Mesendoderm (in vitro differentiated cells): ENCODE results near the gene ATPAF1.

Experiments
- DNase-seq: peaks from one replicate; pipeline ENCODE4 v3.0.0; 2013
- H2AK5ac ChIP-seq: 2 replicates; pipeline ENCODE4 v1.6.1; 2013; ENCODE audit warnings: low read length, inconsistent platforms
- H2BK120ac ChIP-seq: 2 replicates; pipeline ENCODE4 v1.6.1; 2013; ENCODE audit warnings: low read depth, mild to moderate bottlenecking, low read length, moderate library complexity, mixed read lengths
- H2BK15ac ChIP-seq: replicated peaks from 2 replicates; pipeline ENCODE4 v1.6.1; 2013; ENCODE audit warnings: low read depth, mild to moderate bottlenecking, moderate library complexity
- H2BK5ac ChIP-seq: 2 replicates; pipeline ENCODE4 v1.6.1; 2013; ENCODE audit warnings: low read length, inconsistent platforms
- H3K18ac ChIP-seq: 2 replicates; pipeline ENCODE4 v1.6.1; 2013; ENCODE audit warnings: mild to moderate bottlenecking, low read length, mixed read lengths
- H3K23ac ChIP-seq: one replicate; pipeline ENCODE4 v1.6.1; 2013; ENCODE audit warnings: low read length
- H3K27ac ChIP-seq: 2 replicates; pipeline ENCODE4 v1.5.1; 2013; ENCODE audit warnings: low read depth, mild to moderate bottlenecking, inconsistent platforms, low read length, moderate library complexity
- H3K27me3 ChIP-seq: 2 replicates; pipeline ENCODE4 v1.6.1; 2013; ENCODE audit warnings: low read length, control low read depth, mild to moderate bottlenecking, inconsistent platforms; ENCODE audit not compliant: insufficient read depth, poor library complexity
- H3K36me3 ChIP-seq: 2 replicates; pipeline ENCODE4 v1.6.1; 2013; ENCODE audit warnings: low read length, inconsistent platforms; ENCODE audit not compliant: control insufficient read depth, insufficient read depth
- H3K4ac ChIP-seq: one replicate; pipeline ENCODE4 v1.6.1; 2013; ENCODE audit warnings: low read depth, mild to moderate bottlenecking, low read length, moderate library complexity
- H3K4me1 ChIP-seq: 2 replicates; pipeline ENCODE4 v1.6.1; 2013; ENCODE audit warnings: low read depth, low read length, inconsistent platforms; ENCODE audit not compliant: control insufficient read depth
- H3K4me2 ChIP-seq: 2 replicates; pipeline ENCODE4 v1.6.1; 2013; ENCODE audit warnings: low read length
- H3K4me3 ChIP-seq: 2 replicates; pipeline ENCODE4 v1.5.1; 2013; ENCODE audit warnings: mild to moderate bottlenecking, low read length
- H3K56ac ChIP-seq: one replicate; pipeline ENCODE4 v1.6.1; 2013; ENCODE audit warnings: low read length
- H3K79me1 ChIP-seq: 2 replicates; pipeline ENCODE4 v1.6.1; 2013; ENCODE audit warnings: low read length, inconsistent platforms
- H3K79me2 ChIP-seq: 2 replicates; pipeline ENCODE4 v1.6.1; 2013; ENCODE audit warnings: mild to moderate bottlenecking, low read length; ENCODE audit not compliant: control insufficient read depth, insufficient read depth
- H3K9ac ChIP-seq: 2 replicates; pipeline ENCODE4 v1.6.1; 2013; ENCODE audit warnings: low read length, inconsistent platforms
- H4K5ac ChIP-seq: one replicate; pipeline ENCODE4 v1.6.1; 2013; ENCODE audit warnings: low read length
- H4K8ac ChIP-seq: one replicate; pipeline ENCODE4 v1.6.1; 2013; ENCODE audit warnings: low read depth, mild to moderate bottlenecking, control low read depth, low read length, moderate library complexity
- WGBS: extraction: QIAGEN DNeasy Blood & Tissue Kit; methylation state at CpG from one replicate; pipeline ENCODE4 v1.1.7; 2013; ENCODE audit warnings: low lambda C conversion rate, missing lambda C conversion rate; ENCODE audit not compliant: insufficient coverage; ENCODE audit errors: extremely low coverage; 5-methylcytosine and 5-hydroxymethylcytosine counted together

The ATPAF1 gene

GRCh38 chr1:46646844-46647243 is 21.3 kb downstream of the ATPAF1 start:
- Histone ChIP-seq H3K79me1 (no peaks in the 10 kb centered on the region), H3K18ac (no peak overlapping the region), H3K79me2 (no peaks in the 10 kb centered on the region), H2BK15ac (no peak overlapping the region), H2BK120ac (no peak overlapping the region), H3K36me3 (no peaks in the 10 kb centered on the region), H3K4me3 (no peak overlapping the region), H3K23ac (no peak overlapping the region), H4K5ac (no peak overlapping the region), H3K27ac (no peak overlapping the region), H2AK5ac (no peak overlapping the region), H3K56ac (no peak overlapping the region), H4K8ac (no peak overlapping the region), H2BK5ac (no peak overlapping the region), H3K4me2 (no peak overlapping the region), H3K9ac (no peak overlapping the region), H3K4ac (no peak overlapping the region), H3K4me1 (no peaks in the 10 kb centered on the region), H3K27me3 (no peaks in the 10 kb centered on the region)
- WGBS = no CpG with 5 or more reads among the region's 2 CpGs
- DNase-seq = no peak

GRCh38 chr1:46646331-46646730 is 21.8 kb downstream of the ATPAF1 start:
- no peak overlapping the region for H4K5ac ChIP-seq
- H3K79me1 ChIP-seq = no peaks in the 10 kb centered on the region
- no peak overlapping the region for H4K8ac ChIP-seq
- no peak overlapping the region for H3K9ac ChIP-seq
- H2BK5ac ChIP-seq = no peak overlapping the region
- H2AK5ac ChIP-seq = no peak overlapping the region
- H3K27me3 ChIP-seq = no peaks in the 10 kb centered on the region
- no peak overlapping the region for H3K4me3 ChIP-seq
- H3K4me2 ChIP-seq = no peak overlapping the region
- no peak for DNase-seq
- H3K36me3 ChIP-seq = no peaks in the 10 kb centered on the region
- no peak overlapping the region for H2BK120ac ChIP-seq
- WGBS = no CpG with 5 or more reads among the region's 1 CpG
- no peak overlapping the region for H3K56ac ChIP-seq
- H3K79me2 ChIP-seq = no peaks in the 10 kb centered on the region
- no peak overlapping the region for H3K23ac ChIP-seq
- no peak overlapping the region for H3K27ac ChIP-seq
- no peaks in the 10 kb centered on the region for H3K4me1 ChIP-seq
- no peak overlapping the region for H2BK15ac ChIP-seq
- H3K18ac ChIP-seq = no peak overlapping the region
- H3K4ac ChIP-seq = no peak overlapping the region

- Histone ChIP-seq H3K27me3 (no peaks in the 10 kb centered on the region), H3K23ac (no peak overlapping the region), H3K27ac (no peak overlapping the region), H3K4me1 (no peaks in the 10 kb centered on the region), H3K4ac (no peak overlapping the region), H3K18ac (no peak overlapping the region), H2BK5ac (no peak overlapping the region), H3K79me2 (no peaks in the 10 kb centered on the region), H3K4me2 (no peak overlapping the region), H3K9ac (no peak overlapping the region), H3K4me3 (no peak overlapping the region), H3K56ac (no peak overlapping the region), H3K36me3 (no peaks in the 10 kb centered on the region), H4K8ac (no peak overlapping the region), H2AK5ac (no peak overlapping the region), H2BK120ac (no peak overlapping the region), H3K79me1 (no peaks in the 10 kb centered on the region), H4K5ac (no peak overlapping the region), H2BK15ac (no peak overlapping the region)
- WGBS = no CpG with 5 or more reads among the region's 4 CpGs
- no peak for DNase-seq
These were observed 22.3 kb downstream of the ATPAF1 start for GRCh38 chr1:46645815-46646214.

- H3K4me2 ChIP-seq = no peak overlapping the region
- H3K56ac ChIP-seq = no peak overlapping the region
- H3K4ac ChIP-seq = no peak overlapping the region
- H3K79me1 ChIP-seq = no peaks in the 10 kb centered on the region
- no peak overlapping the region for H2BK15ac ChIP-seq
- no peak overlapping the region for H2BK5ac ChIP-seq
- H3K79me2 ChIP-seq = no peaks in the 10 kb centered on the region
- no peak overlapping the region for H4K5ac ChIP-seq
- H3K27me3 ChIP-seq = no peaks in the 10 kb centered on the region
- H3K4me3 ChIP-seq = no peak overlapping the region
- no peak overlapping the region for H3K23ac ChIP-seq
- no peak overlapping the region for H3K9ac ChIP-seq
- H3K18ac ChIP-seq = no peak overlapping the region
- H3K27ac ChIP-seq = no peak overlapping the region
- H3K4me1 ChIP-seq = no peaks in the 10 kb centered on the region
- no peak overlapping the region for H4K8ac ChIP-seq
- H2AK5ac ChIP-seq = no peak overlapping the region
- DNase-seq = no peak
- H2BK120ac ChIP-seq = no peak overlapping the region
- no peaks in the 10 kb centered on the region for H3K36me3 ChIP-seq
These were observed 24.8 kb downstream of the ATPAF1 start for GRCh38 chr1:46643368-46643775.

- Histone ChIP-seq H3K4me1 (no peaks in the 10 kb centered on the region), H3K56ac (no peak overlapping the region), H4K5ac (no peak overlapping the region), H3K79me2 (no peaks in the 10 kb centered on the region), H3K36me3 (no peaks in the 10 kb centered on the region), H3K79me1 (no peaks in the 10 kb centered on the region), H2BK120ac (no peak overlapping the region), H3K4me2 (no peak overlapping the region), H4K8ac (no peak overlapping the region), H3K27me3 (no peaks in the 10 kb centered on the region), H3K27ac (no peak overlapping the region), H2AK5ac (no peak overlapping the region), H3K4ac (no peak overlapping the region), H3K4me3 (no peak overlapping the region), H3K23ac (no peak overlapping the region), H3K9ac (no peak overlapping the region), H2BK5ac (no peak overlapping the region), H2BK15ac (no peak overlapping the region), H3K18ac (no peak overlapping the region)
- DNase-seq = no peak
These were observed 26.0 kb downstream of the ATPAF1 start for GRCh38 chr1:46642115-46642680.

GRCh38 chr1:46639547-46639946 is 28.6 kb downstream of the ATPAF1 start:
- WGBS = no CpG with 5 or more reads among the region's 1 CpG
- H4K8ac ChIP-seq = no peak overlapping the region
- H3K27me3 ChIP-seq = no peaks in the 10 kb centered on the region
- no peak overlapping the region for H3K4ac ChIP-seq
- no peaks in the 10 kb centered on the region for H3K79me2 ChIP-seq
- no peak overlapping the region for H3K56ac ChIP-seq
- H3K4me1 ChIP-seq = no peaks in the 10 kb centered on the region
- DNase-seq = no peak
- no peak overlapping the region for H2BK15ac ChIP-seq
- H4K5ac ChIP-seq = no peak overlapping the region
- H3K9ac ChIP-seq = no peak overlapping the region
- H2BK120ac ChIP-seq = no peak overlapping the region
- no peaks in the 10 kb centered on the region for H3K36me3 ChIP-seq
- H3K79me1 ChIP-seq = no peaks in the 10 kb centered on the region
- H2AK5ac ChIP-seq = no peak overlapping the region
- H3K23ac ChIP-seq = no peak overlapping the region
- H3K4me2 ChIP-seq = no peak overlapping the region
- no peak overlapping the region for H3K27ac ChIP-seq
- no peak overlapping the region for H3K4me3 ChIP-seq
- H2BK5ac ChIP-seq = no peak overlapping the region
- no peak overlapping the region for H3K18ac ChIP-seq
